SK-N-SH treated with all-trans-retinoic acid at 6 μM for 48 hours (cell line): Measurements from ENCODE around the gene ATP6AP1.

Source experiments
- ATAC-seq: fragments of 200-7000 bp; cut with Tn5 transposase; 3 replicates; pipeline ENCODE4 v1.9.1; 2020; ENCODE audit warnings: mild to moderate bottlenecking, moderate library complexity
- ARNTL ChIP-seq: fragments of 450-650 bp; formaldehyde crosslinking; IDR thresholded peaks from 2 replicates; pipeline ENCODE4 v1.5.0; 2020; ENCODE audit warnings: low read depth, mild to moderate bottlenecking, moderate library complexity, borderline replicate concordance
- BACH2 ChIP-seq: fragments of 250-450 bp; sonication (Bioruptor Pico); IDR thresholded peaks from 2 replicates; pipeline ENCODE4 v1.9.0; 2021; ENCODE audit warnings: mild to moderate bottlenecking, borderline replicate concordance
- CREB5 ChIP-seq: fragments of 250-450 bp; sonication (Bioruptor Pico); IDR thresholded peaks from 2 replicates; pipeline ENCODE4 v1.5.1; 2020; ENCODE audit warnings: low read depth, mild to moderate bottlenecking, moderate library complexity
- CSRNP3 ChIP-seq: fragments of 250-450 bp; sonication (Bioruptor Pico); IDR thresholded peaks from 2 replicates; pipeline ENCODE4 v1.5.1; 2021; ENCODE audit warnings: mild to moderate bottlenecking, moderate library complexity
- GLIS3 ChIP-seq: fragments of 250-450 bp; sonication (Bioruptor Pico); IDR thresholded peaks from 2 replicates; pipeline ENCODE4 v1.5.0; 2020; ENCODE audit warnings: mild to moderate bottlenecking, moderate library complexity
- ISL1 ChIP-seq: fragments of 250-450 bp; sonication (Bioruptor Pico); IDR thresholded peaks from 2 replicates; pipeline ENCODE4 v2.1.2; 2022; ENCODE audit warnings: mild to moderate bottlenecking, moderate library complexity
- OSR1 ChIP-seq: fragments of 250-450 bp; sonication (Bioruptor Pico); IDR thresholded peaks from 2 replicates; pipeline ENCODE4 v1.8.0; 2022; ENCODE audit warnings: moderate library complexity, mild to moderate bottlenecking, inconsistent platforms
- PATZ1 ChIP-seq: fragments of 250-450 bp; sonication (Bioruptor Pico); IDR thresholded peaks from 2 replicates; pipeline ENCODE4 v1.8.0; 2020; ENCODE audit warnings: mild to moderate bottlenecking, moderate library complexity, borderline replicate concordance
- POU6F1 ChIP-seq: fragments of 250-450 bp; sonication (Bioruptor Pico); IDR thresholded peaks from 2 replicates; pipeline ENCODE4 v1.8.0; 2021; ENCODE audit warnings: low read depth, mild to moderate bottlenecking, moderate library complexity, borderline replicate concordance
- PPARA ChIP-seq: fragments of 250-450 bp; sonication (Bioruptor Pico); IDR thresholded peaks from 2 replicates; pipeline ENCODE4 v1.5.0; 2020; ENCODE audit warnings: mild to moderate bottlenecking, borderline replicate concordance
- RARB ChIP-seq: fragments of 250-450 bp; sonication (Bioruptor Pico); IDR thresholded peaks from 2 replicates; pipeline ENCODE4 v1.8.0; 2021; ENCODE audit warnings: mild to moderate bottlenecking, moderate library complexity
- SNAI2 ChIP-seq: fragments of 250-450 bp; sonication (Bioruptor Pico); IDR thresholded peaks from 2 replicates; pipeline ENCODE4 v1.5.0; 2020; ENCODE audit warnings: mild to moderate bottlenecking, moderate library complexity
- TCF4 ChIP-seq: fragments of 250-450 bp; sonication (Bioruptor Pico); IDR thresholded peaks from 2 replicates; pipeline ENCODE4 v1.8.0; 2021; ENCODE audit warnings: mild to moderate bottlenecking, moderate library complexity, borderline replicate concordance
- TOX ChIP-seq: fragments of 250-450 bp; sonication (Bioruptor Pico); IDR thresholded peaks from 2 replicates; pipeline ENCODE4 v1.8.0; 2021; ENCODE audit warnings: mild to moderate bottlenecking, moderate library complexity, borderline replicate concordance
- TSHZ2 ChIP-seq: fragments of 250-450 bp; sonication (Bioruptor Pico); IDR thresholded peaks from 2 replicates; pipeline ENCODE4 v1.5.0; 2020; ENCODE audit warnings: mild to moderate bottlenecking, moderate library complexity
- ZC3H10 ChIP-seq: fragments of 250-450 bp; sonication (Bioruptor Pico); IDR thresholded peaks from 2 replicates; pipeline ENCODE4 v1.5.1; 2021; ENCODE audit warnings: mild to moderate bottlenecking, moderate library complexity
- ZFP3 ChIP-seq: fragments of 250-450 bp; sonication (Bioruptor Pico); IDR thresholded peaks from 2 replicates; pipeline ENCODE4 v1.5.0; 2020; ENCODE audit warnings: mild to moderate bottlenecking, moderate library complexity
- ZFP30 ChIP-seq: fragments of 450-650 bp; formaldehyde crosslinking; IDR thresholded peaks from 2 replicates; pipeline ENCODE4 v1.5.0; 2022; ENCODE audit warnings: mild to moderate bottlenecking, moderate library complexity
- ZNF565 ChIP-seq: fragments of 450-650 bp; formaldehyde crosslinking; conservative IDR thresholded peaks from 2 replicates; pipeline ENCODE4 v1.5.0; 2020; ENCODE audit warnings: low read depth, mild to moderate bottlenecking, moderate library complexity
- ZNF70 ChIP-seq: fragments of 450-650 bp; formaldehyde crosslinking; IDR thresholded peaks from 2 replicates; pipeline ENCODE4 v1.5.0; 2020; ENCODE audit warnings: mild to moderate bottlenecking, moderate library complexity
- ZNF8 ChIP-seq: fragments of 450-650 bp; formaldehyde crosslinking; IDR thresholded peaks from 2 replicates; pipeline ENCODE4 v1.5.0; 2020; ENCODE audit warnings: mild to moderate bottlenecking, moderate library complexity

ATP6AP1 gene

GRCh38 chrX:154460326-154460725, 31.8 kb downstream of the ATP6AP1 start (continued):
- TF ChIP-seq ZFP3 (CRISPR knock-in tag) (no peak), CREB5 (no peak), BACH2 (no peak)
- TF ChIP-seq, all 23 proteins: peak for 0

- TF ChIP-seq GLIS3 (CRISPR knock-in tag): no peak
- TF ChIP-seq TOX (CRISPR knock-in tag): no peak
- TF ChIP-seq ZNF70: no peak
- no peak for TF ChIP-seq OSR1 (CRISPR knock-in tag)
- no peak for TF ChIP-seq BACH2
- TF ChIP-seq ZC3H10 (CRISPR knock-in tag): no peak
- TF ChIP-seq TSHZ2: no peak
- TF ChIP-seq PPARA: no peak
- no peak for TF ChIP-seq ZFP3 (CRISPR knock-in tag)
- no peak for TF ChIP-seq ZNF565 (CRISPR knock-in tag)
- TF ChIP-seq POU6F1 (CRISPR knock-in tag): no peak
- TF ChIP-seq ZNF8 (CRISPR knock-in tag): no peak
- TF ChIP-seq PATZ1: no peak
- no peak for TF ChIP-seq ISL1
- TF ChIP-seq SNAI2: no peak
- TF ChIP-seq TCF4 (CRISPR knock-in tag): no peak
- no peak for TF ChIP-seq RARB (CRISPR knock-in tag)
- TF ChIP-seq, all 23 proteins: peak for 0
- no peak for ATAC-seq
Measured at GRCh38 chrX:154462396-154462795, 33.9 kb downstream of the ATP6AP1 start.

- ATAC-seq: no peak
- TF ChIP-seq ZNF565 (CRISPR knock-in tag) (no peak), TSHZ2 (no peak), SNAI2 (no peak), ZNF70 (no peak), OSR1 (CRISPR knock-in tag) (no peak), CREB5 (no peak), TCF4 (CRISPR knock-in tag) (no peak), ZNF8 (CRISPR knock-in tag) (no peak), RARB (CRISPR knock-in tag) (no peak), ZFP30 (CRISPR knock-in tag) (no peak), BACH2 (no peak), CSRNP3 (CRISPR knock-in tag) (no peak), PATZ1 (no peak), ARNTL (CRISPR knock-in tag) (no peak), GLIS3 (CRISPR knock-in tag) (no peak), ISL1 (no peak), PPARA (no peak), ZC3H10 (CRISPR knock-in tag) (no peak), ZFP3 (CRISPR knock-in tag) (no peak)
Measured at GRCh38 chrX:154463611-154464220, 35.2 kb downstream of the ATP6AP1 start.
